LNCaP clone FGC (cell line): ENCODE measurements around the gene NR3C2.

Experiments used
- DNase-seq: peaks from one replicate; pipeline ENCODE4 v3.0.0-alpha.2; 2011; ENCODE audit warnings: low read depth
- H3K4me3 ChIP-seq: 2 replicates; pipeline ENCODE4 v1.5.1; 2011; ENCODE audit warnings: mild to moderate bottlenecking, low read depth, low read length, control low read depth
- TF ChIP-seq, protein P1 (sequence below): IDR thresholded peaks from 2 replicates; pipeline ENCODE4 v1.5.1; 2012; ENCODE audit warnings: mild to moderate bottlenecking; ENCODE audit not compliant: control insufficient read depth, insufficient read depth; ENCODE audit errors: extremely low read depth

Gene NR3C2

GRCh38 chr4:148162991-148163390 is 279.2 kb downstream of the NR3C2 start:
- TF ChIP-seq, protein P1, sequence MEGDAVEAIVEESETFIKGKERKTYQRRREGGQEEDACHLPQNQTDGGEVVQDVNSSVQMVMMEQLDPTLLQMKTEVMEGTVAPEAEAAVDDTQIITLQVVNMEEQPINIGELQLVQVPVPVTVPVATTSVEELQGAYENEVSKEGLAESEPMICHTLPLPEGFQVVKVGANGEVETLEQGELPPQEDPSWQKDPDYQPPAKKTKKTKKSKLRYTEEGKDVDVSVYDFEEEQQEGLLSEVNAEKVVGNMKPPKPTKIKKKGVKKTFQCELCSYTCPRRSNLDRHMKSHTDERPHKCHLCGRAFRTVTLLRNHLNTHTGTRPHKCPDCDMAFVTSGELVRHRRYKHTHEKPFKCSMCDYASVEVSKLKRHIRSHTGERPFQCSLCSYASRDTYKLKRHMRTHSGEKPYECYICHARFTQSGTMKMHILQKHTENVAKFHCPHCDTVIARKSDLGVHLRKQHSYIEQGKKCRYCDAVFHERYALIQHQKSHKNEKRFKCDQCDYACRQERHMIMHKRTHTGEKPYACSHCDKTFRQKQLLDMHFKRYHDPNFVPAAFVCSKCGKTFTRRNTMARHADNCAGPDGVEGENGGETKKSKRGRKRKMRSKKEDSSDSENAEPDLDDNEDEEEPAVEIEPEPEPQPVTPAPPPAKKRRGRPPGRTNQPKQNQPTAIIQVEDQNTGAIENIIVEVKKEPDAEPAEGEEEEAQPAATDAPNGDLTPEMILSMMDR = no peak
- no peak overlapping the region for H3K4me3 ChIP-seq

DNA sequence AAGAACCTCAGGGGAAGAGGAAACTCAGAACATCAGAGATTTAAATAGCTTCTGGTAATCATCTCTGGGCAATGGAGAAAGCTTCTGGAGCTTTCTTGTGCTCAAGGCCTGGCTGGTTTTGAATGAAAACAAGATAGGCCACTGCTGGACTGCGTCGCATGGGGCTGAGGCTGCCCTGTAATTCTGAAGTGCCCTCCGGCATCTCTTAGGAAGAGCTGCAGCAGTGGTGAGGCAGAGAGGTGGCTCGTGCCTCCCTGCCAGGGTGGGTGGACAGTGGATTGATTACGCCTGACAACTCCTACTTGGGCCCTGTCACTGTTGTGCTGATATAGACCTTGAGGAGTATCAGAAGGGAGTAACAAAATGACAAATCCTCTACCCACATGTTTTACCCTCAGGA is 279.7 kb downstream of the NR3C2 start:
- no peak overlapping the region for H3K4me3 ChIP-seq
- no peak for DNase-seq
- TF ChIP-seq, protein P1 = no peak

More at GRCh38 chr4:148162991-148163390, 279.2 kb downstream of the NR3C2 start:
- DNase-seq = no peak

- no peak for DNase-seq
- H3K4me3 ChIP-seq = no peak overlapping the region
- TF ChIP-seq, protein P1 = no peak
Measured at GRCh38 chr4:148161601-148162000, 280.6 kb downstream of the NR3C2 start.

GRCh38 chr4:148159793-148160192 is 282.4 kb downstream of the NR3C2 start:
- DNase-seq = no peak
- H3K4me3 ChIP-seq = no peak overlapping the region
- TF ChIP-seq, protein P1 = no peak

- TF ChIP-seq, protein P1 = no peak
- H3K4me3 ChIP-seq = no peak overlapping the region
- DNase-seq = no peak
Measured at GRCh38 chr4:148154769-148155168, 287.4 kb downstream of the NR3C2 start.

DNA sequence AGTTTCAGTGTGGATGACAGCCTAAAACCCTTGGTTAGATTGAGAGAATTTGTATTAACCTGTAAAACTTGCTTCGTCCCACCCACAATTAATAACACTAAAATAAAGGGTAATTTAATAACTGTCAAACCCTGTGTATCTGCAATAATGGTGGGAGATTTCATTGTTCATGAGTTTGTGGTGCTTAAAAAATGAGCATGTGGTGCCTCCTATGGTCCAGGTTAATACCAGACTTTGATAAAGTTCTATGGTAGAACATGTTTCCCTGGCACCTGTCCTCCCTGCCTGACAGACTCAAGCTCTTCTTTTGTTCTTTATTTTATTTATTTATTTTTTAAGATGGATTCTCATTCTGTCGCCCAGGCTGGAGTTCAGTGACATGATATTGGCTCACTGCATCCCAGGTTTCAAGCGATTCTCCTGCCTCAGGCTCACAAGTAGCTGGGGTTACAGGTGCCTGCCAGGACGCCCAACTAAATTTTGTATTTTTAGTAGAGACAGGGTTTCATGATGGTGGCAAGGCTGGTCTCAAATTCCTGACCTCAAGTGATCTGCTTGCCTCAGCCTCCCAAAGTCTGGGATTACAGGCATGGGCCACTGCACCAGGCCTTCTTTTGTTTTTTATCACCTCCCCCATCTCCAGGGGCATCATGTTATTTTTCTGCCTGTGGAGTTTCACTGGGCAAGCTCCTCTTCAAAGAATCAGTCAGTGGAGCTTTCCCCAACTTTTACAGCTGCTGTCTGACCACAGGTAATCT is 289.2 kb downstream of the NR3C2 start:
- H3K4me3 ChIP-seq = no peak overlapping the region
- TF ChIP-seq, protein P1 = peak; percentile 33; the same call in 1 of the 2 replicates
- no peak for DNase-seq

GRCh38 chr4:148151806-148152205 is 290.4 kb downstream of the NR3C2 start:
- H3K4me3 ChIP-seq = no peak overlapping the region
- DNase-seq = no peak
- TF ChIP-seq, protein P1 = no peak
